HG03097 (cell line): ENCODE results near the gene GPC3.
"Not testable (repeated sequence)": the region's sequence is repeated elsewhere in the genome, so short reads cannot be mapped to it uniquely, and the experiment has no call there.

ENCODE experiments used
- ATAC-seq: cut with Tn5 transposase; IDR thresholded peaks from one replicate; pipeline ENCODE4 v1.9.1; 2021; ENCODE audit not compliant: unreplicated experiment, low FRiP score

GPC3 gene

DNA sequence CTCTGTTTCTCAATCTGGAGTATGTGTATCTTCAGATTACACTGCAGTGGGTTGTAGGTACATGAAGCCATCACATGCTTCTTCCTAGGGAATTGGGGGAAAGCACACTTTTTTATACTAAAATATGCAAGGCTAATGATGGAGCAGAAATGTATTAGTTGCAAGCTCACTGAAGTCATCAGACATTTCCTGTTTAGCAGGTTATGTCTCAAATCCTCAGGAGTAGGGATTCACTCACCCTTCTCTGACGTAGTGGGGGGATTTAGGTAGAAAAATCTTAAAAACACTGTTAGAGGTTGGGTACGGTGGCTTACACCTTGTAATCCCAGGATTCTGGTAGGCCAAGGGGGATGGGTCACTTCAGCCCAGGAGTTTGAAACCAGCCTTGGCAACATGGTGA, 441.7 kb downstream of the GPC3 start:
- ATAC-seq = no peak

DNA sequence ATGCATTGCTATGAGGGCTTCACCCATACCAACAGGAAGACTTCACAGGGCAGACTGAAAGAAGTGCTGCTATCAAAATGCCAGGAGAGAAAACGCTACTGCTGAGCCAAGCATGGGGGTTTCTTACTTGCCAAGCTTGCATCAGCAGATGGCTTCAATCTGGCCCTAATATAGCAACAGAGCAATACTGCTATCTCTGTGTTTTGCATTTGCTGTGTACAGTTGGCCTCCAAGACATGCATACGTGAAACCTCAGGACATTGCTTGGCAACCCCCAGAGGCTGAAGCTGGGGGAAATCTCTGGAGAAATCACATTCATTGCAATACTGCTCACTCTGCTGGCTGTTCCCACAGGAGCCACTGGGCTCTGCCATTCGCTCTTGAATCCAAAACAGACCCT, 442.9 kb downstream of the GPC3 start:
- ATAC-seq = no peak

GRCh38 chrX:133541021-133541420, 444.4 kb downstream of the GPC3 start:
- ATAC-seq = no peak

DNA sequence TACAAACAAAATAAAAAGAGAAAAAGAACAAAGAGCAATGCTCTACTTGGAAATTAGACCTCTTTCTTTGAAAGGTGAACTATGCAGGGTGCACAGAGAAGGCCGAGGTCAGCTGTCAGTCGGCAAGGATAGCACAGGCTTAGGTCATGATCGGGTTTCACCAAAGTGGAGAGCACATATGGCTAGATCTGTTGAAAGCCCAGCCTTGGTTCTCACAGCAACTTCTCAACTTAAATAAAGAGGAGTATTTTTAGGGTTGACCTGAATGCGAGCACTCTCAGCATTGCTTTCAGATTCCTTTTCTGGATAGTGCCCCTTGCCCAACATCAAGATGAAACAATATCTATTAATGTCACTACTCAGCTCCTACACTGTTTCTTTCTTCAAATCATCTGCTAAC, 447.2 kb downstream of the GPC3 start:
- ATAC-seq = no peak

- no peak for ATAC-seq
Measured at GRCh38 chrX:133537142-133537541, 448.3 kb downstream of the GPC3 start.

DNA sequence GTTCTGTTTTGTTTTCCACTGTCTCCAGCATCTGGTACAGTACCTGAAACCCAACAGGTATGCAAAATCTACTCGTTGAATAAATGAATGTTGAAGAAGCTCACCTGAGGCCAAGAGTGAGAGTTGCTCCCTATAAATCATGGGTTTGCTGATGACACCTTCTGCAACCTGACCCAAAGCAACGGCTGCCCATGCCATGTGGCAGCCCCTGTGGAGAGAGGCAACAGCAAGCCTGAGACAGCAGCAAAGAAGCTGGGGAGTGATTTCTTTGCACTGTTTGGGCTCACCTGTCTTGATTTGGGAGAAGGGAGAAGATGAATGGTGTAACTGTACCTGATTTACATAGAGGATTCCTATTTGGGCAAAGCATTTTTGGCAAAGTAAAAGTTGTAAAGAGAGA, 450.3 kb downstream of the GPC3 start:
- ATAC-seq = no peak

- ATAC-seq = no peak
Measured at GRCh38 chrX:133534172-133534571, 451.2 kb downstream of the GPC3 start.

DNA sequence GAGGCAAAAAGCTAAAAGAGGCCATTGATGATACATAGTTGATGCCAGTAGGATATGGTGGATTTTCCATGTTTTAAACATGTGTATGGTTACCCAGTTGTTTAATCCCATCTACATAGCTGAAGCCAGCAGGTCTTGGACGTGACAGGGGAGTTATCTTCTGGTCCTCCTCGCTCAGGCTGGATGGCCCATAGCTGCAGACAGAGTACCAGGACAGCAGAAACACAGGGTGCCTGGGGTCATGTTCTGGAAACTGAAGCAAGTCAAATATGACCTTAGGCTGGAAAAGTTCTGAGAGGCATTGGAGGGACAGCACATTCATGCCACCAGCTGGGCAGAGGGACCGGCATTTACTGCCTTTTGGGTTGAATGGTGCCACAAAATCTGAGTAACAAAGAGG, 452.1 kb downstream of the GPC3 start:
- ATAC-seq = no peak

GRCh38 chrX:133530960-133531359, 454.4 kb downstream of the GPC3 start:
- no peak for ATAC-seq

GRCh38 chrX:133529578-133529977, 455.8 kb downstream of the GPC3 start:
- no peak for ATAC-seq

GRCh38 chrX:133527825-133528224, 457.6 kb downstream of the GPC3 start:
- ATAC-seq = no peak

GRCh38 chrX:133527415-133527814, 458.0 kb downstream of the GPC3 start:
- no peak for ATAC-seq

DNA sequence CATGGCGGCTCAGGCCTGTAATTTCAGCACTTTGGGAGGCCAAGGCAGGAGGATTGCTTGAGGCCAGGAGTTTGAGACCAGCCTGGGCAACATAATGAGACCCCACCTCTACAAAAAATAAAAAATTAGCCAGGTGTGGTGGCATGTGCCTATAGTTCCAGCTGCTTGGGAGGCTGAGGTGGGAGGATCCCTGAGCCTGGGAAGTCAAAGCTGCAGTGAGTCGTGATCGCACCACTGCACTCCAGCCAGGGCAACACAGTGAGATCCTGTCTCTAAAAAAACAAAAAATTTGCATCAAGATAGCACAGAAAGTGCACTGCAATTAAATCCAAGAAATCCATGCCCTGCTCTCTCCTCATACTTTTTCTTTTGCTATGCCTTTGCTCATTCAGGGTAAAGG, 458.6 kb downstream of the GPC3 start:
- ATAC-seq = not testable (repeated sequence)

DNA sequence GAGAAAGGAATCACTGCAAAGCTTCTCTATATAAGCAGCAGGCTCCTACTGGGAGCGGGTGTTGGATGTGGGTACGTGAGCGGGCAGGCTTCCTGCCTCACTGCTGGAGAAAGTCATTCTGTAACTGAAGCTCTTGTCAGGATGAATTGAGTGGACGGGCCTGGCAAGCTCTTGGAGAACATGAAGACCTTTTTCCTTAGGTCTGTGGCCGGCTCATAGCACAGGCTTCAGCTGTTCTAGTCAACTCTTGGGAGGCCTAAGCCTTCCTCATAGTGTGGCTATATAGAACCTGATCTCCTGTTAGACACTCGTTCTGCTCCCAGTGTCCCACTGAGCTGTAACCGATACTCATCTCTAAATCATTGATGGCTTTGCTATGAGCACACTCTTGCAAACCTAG, 461.9 kb downstream of the GPC3 start:
- ATAC-seq = no peak

- ATAC-seq = no peak
Measured at GRCh38 chrX:133523081-133523487, 462.3 kb downstream of the GPC3 start.

GRCh38 chrX:133516686-133517085, 468.7 kb downstream of the GPC3 start:
- ATAC-seq = no peak

- ATAC-seq = no peak
Measured at GRCh38 chrX:133514486-133514885, 470.9 kb downstream of the GPC3 start.

DNA sequence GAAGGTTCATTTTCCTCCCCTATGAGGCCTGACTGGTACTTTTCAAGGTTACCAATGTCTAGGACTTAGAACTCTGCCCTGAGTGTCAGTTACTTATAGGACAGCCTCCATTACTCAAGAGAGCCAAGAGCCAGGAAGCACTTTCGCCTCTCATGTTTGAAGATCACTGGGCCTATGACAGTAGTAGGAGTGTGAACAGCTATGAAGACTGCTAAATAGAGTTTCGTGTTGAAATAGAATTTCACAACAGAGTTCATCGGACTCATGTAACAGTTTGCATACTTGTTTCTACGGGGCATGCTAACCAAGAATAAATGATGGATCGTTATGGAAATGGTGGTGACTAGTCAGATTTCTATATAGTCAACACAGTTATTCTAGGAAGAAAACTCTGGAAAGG, 472.3 kb downstream of the GPC3 start:
- ATAC-seq = no peak

GRCh38 chrX:133511041-133511440, 474.4 kb downstream of the GPC3 start:
- no peak for ATAC-seq

DNA sequence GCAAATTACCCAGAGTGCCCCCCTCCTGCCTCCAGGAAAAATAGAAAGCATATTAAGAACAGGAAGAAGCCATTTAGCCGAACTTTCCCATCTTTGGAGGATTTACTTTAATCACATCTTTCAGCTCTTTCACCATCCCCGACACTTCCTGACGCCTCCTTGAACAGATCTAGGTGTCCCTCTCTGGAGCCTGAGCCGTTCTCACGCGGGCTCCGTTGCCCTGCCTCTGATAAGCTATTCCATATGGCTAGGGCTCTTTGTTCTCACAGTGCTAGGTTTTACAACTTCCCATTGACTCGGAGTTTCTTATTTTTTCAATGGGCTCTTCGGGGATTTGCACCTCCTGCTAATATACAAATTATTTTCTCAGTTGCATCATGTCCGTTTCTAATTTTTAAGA, 488.0 kb downstream of the GPC3 start:
- ATAC-seq = no peak

DNA sequence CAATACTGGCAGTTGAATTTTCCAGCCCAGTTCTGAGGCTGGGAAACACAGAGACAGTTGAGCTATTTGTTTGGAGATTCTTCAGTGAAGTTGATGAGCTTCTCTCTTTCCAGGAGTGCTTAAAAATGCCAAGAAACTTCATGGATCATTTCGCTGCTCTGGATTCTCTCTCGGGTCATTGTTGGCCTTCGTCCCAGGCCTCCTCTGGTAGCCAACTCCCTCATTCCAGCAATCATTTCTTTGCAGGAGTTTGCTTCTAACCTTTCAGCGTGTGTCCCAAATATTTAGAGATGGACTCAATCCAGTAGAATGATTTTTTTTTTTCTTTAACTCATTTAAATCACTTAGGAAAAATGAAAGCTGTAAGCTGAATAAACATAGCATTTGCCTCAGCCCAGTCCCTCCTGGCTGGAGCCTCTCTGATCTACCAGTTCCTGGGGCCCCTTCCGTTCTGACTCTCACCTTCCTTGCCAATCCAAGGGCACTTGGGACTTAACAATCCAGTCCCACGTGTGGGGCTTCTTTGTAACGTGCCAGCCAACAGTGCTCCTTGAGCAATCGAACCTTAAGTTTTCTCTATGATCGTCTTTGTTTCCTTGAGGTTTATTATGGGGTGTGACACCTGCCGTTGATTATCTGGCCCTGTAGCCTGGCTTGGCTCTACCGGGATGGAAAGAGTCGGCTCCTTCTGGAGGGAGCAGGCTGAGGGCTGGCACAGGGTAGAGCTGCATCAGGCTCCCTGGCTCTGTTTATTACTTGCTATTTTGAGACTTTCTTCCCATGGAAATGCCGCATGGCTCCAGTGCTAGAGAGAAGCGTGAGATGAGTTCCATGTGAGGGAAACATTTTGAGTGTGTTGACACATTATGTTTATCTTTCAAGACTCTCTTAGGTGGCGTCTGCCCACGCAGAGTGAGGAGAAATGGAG, 489.7 kb downstream of the GPC3 start:
- no peak for ATAC-seq

DNA sequence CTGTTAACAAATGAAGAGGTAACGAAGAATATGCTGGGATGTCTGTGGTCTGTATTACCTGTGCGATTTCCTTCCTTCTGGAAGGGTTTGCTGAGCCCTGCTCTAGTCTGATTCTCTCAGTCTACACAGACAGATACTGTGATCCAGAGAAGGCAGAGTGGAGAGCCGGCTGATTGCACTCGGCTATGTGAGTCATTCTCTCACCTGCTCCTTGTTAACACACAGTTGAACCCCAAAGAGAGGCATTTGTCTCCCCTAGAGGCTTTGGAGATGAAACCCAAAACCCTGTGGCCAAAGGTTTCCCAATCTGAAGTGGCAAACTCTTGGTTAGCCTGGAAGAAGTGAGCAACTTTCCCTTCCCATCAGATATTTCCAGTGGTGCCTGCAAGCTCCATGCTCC, 492.0 kb downstream of the GPC3 start:
- ATAC-seq = no peak

DNA sequence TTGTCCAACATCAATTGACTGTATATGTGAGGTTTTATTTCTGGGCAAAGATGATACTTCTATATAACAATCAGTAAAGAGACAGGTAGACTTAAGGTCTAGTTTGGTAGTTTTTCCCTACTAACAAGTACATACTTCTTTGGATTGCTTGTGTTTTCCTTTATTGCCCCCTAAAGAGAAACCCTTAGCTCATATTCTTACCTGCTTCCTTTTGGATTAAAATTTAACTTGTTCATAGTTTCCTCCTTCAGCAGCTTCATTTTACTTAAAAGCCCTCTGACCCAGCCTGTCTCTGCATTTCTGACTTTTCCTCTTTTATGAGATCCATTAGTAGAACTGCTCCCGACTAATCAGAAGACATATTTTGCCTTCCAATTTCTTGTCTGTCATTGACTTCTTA, 494.4 kb downstream of the GPC3 start:
- no peak for ATAC-seq
